ENCODE results near the gene ASXL1. TPM values are rescaled to one million over a fixed set of nuclear protein-coding genes. Genes with fewer than 3 reads are reported as not detected.
A peak's percentile ranks its signal among the peaks of the same experiment; 100 is the strongest.

ASXL1 gene
- total RNA-seq, 1 experiment from 2014 or later, result 22.7 TPM

DNA sequence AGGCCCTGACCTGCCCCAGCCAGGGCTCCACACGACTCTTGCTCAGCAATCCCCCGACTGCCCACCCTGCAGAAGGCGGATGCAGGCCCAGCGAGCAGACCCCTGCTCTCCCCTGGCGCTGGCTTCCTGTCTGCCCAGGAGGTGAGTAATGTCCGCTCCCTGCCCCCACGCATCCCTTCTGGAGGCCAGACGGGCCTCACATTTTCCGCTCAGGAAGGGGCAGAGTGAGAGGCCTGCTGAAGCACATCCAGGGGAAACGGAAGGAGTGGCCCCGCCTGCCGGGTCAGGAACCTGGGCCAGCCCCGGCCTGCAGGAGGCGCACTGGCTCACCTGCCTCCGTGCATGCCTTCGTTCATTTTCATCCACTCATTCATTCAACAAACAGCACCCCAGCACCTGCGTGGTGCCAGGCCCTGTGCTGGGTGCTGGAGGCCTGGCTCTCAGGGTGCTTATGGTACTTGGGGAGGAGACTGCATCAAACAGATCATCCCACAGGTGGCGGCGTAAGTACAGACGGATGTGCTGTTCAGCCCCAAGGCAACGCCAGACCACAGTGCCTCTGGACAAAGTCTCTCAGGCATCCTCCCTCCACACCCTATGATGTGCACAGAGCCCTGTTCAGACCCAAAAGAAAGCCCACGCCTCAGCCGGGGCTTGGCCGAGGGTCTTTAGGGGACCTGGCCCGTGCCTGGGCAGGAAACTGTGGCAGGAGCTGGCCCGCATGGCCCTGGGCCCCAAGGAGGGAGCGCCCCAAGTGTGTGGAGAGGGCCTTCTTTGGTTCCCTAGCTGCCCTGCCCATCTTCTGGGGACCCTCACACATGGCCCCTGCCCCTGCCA is 112.1 kb downstream of the ASXL1 start (continued):
- TF ChIP-seq, protein P1, sequence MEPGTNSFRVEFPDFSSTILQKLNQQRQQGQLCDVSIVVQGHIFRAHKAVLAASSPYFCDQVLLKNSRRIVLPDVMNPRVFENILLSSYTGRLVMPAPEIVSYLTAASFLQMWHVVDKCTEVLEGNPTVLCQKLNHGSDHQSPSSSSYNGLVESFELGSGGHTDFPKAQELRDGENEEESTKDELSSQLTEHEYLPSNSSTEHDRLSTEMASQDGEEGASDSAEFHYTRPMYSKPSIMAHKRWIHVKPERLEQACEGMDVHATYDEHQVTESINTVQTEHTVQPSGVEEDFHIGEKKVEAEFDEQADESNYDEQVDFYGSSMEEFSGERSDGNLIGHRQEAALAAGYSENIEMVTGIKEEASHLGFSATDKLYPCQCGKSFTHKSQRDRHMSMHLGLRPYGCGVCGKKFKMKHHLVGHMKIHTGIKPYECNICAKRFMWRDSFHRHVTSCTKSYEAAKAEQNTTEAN (CRISPR knock-in tag; IDR thresholded peaks at IDR 0.05), result no peak
- TF ChIP-seq SP1 (CRISPR knock-in tag; conservative IDR thresholded peaks at IDR 0.05) (no peak; the same call in 1 of the 2 replicates), CBFB (CRISPR knock-in tag; IDR thresholded peaks at IDR 0.05; ENCODE audit: low read depth) (no peak), CREB1 (CRISPR knock-in tag; IDR thresholded peaks at IDR 0.05) (no peak), CREM (CRISPR knock-in tag; IDR thresholded peaks at IDR 0.05) (no peak), KAT7 (CRISPR knock-in tag; IDR thresholded peaks at IDR 0.05; ENCODE audit: borderline replicate concordance) (peak; percentile 44; the same call in 1 of the 2 replicates), IRF2 (CRISPR knock-in tag; IDR thresholded peaks at IDR 0.05; ENCODE audit: borderline replicate concordance, low read depth) (no peak), ZNF423 (CRISPR knock-in tag; IDR thresholded peaks at IDR 0.05) (peak; percentile 17; the same call in 1 of the 2 replicates), ZNF232 (CRISPR knock-in tag; IDR thresholded peaks at IDR 0.05) (no peak), EMX1 (CRISPR knock-in tag; IDR thresholded peaks at IDR 0.05) (no peak), ZNF263 (CRISPR knock-in tag; IDR thresholded peaks at IDR 0.05; ENCODE audit: low read depth) (no peak), NR3C1 (CRISPR knock-in tag; conservative IDR thresholded peaks at IDR 0.05; ENCODE audit: low read depth) (no peak), ZNF671 (CRISPR knock-in tag; IDR thresholded peaks at IDR 0.05) (no peak), GRHL2 (CRISPR knock-in tag; IDR thresholded peaks at IDR 0.05; ENCODE audit: insufficient replicate concordance, severe bottlenecking) (no peak), FOXP1 (CRISPR knock-in tag; IDR thresholded peaks at IDR 0.05; ENCODE audit: borderline replicate concordance) (peak; percentile 61; the same call in 1 of the 2 replicates), MYBL2 (CRISPR knock-in tag; IDR thresholded peaks at IDR 0.05) (no peak), TCF7 (CRISPR knock-in tag; IDR thresholded peaks at IDR 0.05; ENCODE audit: low read depth) (no peak)
- TF ChIP-seq, protein P2, sequence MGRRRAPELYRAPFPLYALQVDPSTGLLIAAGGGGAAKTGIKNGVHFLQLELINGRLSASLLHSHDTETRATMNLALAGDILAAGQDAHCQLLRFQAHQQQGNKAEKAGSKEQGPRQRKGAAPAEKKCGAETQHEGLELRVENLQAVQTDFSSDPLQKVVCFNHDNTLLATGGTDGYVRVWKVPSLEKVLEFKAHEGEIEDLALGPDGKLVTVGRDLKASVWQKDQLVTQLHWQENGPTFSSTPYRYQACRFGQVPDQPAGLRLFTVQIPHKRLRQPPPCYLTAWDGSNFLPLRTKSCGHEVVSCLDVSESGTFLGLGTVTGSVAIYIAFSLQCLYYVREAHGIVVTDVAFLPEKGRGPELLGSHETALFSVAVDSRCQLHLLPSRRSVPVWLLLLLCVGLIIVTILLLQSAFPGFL (CRISPR knock-in tag; IDR thresholded peaks at IDR 0.05; ENCODE audit: borderline replicate concordance), result no peak
- TF ChIP-seq, protein P3, sequence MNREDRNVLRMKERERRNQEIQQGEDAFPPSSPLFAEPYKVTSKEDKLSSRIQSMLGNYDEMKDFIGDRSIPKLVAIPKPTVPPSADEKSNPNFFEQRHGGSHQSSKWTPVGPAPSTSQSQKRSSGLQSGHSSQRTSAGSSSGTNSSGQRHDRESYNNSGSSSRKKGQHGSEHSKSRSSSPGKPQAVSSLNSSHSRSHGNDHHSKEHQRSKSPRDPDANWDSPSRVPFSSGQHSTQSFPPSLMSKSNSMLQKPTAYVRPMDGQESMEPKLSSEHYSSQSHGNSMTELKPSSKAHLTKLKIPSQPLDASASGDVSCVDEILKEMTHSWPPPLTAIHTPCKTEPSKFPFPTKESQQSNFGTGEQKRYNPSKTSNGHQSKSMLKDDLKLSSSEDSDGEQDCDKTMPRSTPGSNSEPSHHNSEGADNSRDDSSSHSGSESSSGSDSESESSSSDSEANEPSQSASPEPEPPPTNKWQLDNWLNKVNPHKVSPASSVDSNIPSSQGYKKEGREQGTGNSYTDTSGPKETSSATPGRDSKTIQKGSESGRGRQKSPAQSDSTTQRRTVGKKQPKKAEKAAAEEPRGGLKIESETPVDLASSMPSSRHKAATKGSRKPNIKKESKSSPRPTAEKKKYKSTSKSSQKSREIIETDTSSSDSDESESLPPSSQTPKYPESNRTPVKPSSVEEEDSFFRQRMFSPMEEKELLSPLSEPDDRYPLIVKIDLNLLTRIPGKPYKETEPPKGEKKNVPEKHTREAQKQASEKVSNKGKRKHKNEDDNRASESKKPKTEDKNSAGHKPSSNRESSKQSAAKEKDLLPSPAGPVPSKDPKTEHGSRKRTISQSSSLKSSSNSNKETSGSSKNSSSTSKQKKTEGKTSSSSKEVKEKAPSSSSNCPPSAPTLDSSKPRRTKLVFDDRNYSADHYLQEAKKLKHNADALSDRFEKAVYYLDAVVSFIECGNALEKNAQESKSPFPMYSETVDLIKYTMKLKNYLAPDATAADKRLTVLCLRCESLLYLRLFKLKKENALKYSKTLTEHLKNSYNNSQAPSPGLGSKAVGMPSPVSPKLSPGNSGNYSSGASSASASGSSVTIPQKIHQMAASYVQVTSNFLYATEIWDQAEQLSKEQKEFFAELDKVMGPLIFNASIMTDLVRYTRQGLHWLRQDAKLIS (CRISPR knock-in tag; IDR thresholded peaks at IDR 0.05; ENCODE audit: borderline replicate concordance), result no peak
- TF ChIP-seq, protein P4, sequence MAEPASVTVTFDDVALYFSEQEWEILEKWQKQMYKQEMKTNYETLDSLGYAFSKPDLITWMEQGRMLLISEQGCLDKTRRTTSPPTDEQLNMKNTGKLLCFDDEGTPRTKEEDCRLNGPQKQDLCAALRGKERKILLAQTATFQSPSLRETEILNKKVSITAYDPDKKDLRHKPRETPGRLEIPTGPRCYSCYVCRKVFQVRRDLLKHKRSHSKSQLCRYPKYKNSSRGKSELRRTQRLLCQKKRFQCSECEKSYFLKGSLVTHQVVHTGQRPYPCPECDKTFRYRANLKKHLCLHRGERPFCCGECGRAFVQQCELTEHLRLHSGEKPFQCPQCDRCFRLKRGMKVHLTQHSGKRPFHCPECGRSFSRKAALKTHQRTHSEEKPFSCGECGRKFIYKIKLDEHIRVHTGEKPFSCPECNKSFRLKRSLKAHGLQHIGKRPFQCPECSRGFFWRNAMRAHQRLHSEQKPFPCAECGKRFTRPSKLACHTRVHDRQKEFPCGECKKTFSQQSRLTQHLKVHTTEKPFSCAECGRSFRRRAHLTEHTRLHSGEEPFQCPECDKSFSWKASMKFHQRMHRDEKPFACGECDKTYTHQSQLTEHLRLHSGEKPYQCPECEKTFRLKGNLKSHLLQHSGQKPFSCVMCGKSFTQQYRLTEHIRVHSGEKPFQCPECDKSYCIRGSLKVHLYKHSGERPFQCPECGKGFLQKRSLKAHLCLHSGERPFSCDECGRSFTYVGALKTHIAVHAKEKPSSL (CRISPR knock-in tag; conservative IDR thresholded peaks at IDR 0.05), result no peak
- TF ChIP-seq, protein P5, sequence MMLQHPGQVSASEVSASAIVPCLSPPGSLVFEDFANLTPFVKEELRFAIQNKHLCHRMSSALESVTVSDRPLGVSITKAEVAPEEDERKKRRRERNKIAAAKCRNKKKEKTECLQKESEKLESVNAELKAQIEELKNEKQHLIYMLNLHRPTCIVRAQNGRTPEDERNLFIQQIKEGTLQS (CRISPR knock-in tag; conservative IDR thresholded peaks at IDR 0.05), result no peak
- TF ChIP-seq, protein P6, sequence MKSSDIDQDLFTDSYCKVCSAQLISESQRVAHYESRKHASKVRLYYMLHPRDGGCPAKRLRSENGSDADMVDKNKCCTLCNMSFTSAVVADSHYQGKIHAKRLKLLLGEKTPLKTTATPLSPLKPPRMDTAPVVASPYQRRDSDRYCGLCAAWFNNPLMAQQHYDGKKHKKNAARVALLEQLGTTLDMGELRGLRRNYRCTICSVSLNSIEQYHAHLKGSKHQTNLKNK (CRISPR knock-in tag; IDR thresholded peaks at IDR 0.05), result no peak
- TF ChIP-seq, protein P7, sequence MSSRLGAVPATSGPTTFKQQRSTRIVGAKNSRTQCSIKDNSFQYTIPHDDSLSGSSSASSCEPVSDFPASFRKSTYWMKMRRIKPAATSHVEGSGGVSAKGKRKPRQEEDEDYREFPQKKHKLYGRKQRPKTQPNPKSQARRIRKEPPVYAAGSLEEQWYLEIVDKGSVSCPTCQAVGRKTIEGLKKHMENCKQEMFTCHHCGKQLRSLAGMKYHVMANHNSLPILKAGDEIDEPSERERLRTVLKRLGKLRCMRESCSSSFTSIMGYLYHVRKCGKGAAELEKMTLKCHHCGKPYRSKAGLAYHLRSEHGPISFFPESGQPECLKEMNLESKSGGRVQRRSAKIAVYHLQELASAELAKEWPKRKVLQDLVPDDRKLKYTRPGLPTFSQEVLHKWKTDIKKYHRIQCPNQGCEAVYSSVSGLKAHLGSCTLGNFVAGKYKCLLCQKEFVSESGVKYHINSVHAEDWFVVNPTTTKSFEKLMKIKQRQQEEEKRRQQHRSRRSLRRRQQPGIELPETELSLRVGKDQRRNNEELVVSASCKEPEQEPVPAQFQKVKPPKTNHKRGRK (CRISPR knock-in tag; IDR thresholded peaks at IDR 0.05; ENCODE audit: borderline replicate concordance), result no peak
- TF ChIP-seq, protein P8, sequence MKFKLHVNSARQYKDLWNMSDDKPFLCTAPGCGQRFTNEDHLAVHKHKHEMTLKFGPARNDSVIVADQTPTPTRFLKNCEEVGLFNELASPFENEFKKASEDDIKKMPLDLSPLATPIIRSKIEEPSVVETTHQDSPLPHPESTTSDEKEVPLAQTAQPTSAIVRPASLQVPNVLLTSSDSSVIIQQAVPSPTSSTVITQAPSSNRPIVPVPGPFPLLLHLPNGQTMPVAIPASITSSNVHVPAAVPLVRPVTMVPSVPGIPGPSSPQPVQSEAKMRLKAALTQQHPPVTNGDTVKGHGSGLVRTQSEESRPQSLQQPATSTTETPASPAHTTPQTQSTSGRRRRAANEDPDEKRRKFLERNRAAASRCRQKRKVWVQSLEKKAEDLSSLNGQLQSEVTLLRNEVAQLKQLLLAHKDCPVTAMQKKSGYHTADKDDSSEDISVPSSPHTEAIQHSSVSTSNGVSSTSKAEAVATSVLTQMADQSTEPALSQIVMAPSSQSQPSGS (CRISPR knock-in tag; IDR thresholded peaks at IDR 0.05; ENCODE audit: borderline replicate concordance, low read depth), result no peak
- TF ChIP-seq, protein P9, sequence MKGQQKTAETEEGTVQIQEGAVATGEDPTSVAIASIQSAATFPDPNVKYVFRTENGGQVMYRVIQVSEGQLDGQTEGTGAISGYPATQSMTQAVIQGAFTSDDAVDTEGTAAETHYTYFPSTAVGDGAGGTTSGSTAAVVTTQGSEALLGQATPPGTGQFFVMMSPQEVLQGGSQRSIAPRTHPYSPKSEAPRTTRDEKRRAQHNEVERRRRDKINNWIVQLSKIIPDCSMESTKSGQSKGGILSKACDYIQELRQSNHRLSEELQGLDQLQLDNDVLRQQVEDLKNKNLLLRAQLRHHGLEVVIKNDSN (CRISPR knock-in tag; IDR thresholded peaks at IDR 0.05), result no peak
